Vagina (tissue), 2 donors: ENCODE measurements around the gene TNNC2. TPM values are rescaled to one million over a fixed set of nuclear protein-coding genes. Genes with fewer than 3 reads are reported as not detected.

Experiments used
- DNase-seq, 2 donors: peaks; one replicate each; pipeline ENCODE4 v3.0.0-alpha.2; 2017; ENCODE audit errors: extremely low spot score in 2 of 2
- H3K27ac ChIP-seq: fragments of 200-600 bp; sonication (generic); one replicate; pipeline ENCODE4 v1.5.1; 2019
- H3K27me3 ChIP-seq: fragments of 200-600 bp; sonication (generic); one replicate; pipeline ENCODE4 v1.5.1; 2019
- H3K36me3 ChIP-seq, 2 donors: fragments of 200-600 bp; sonication (generic); one replicate each; pipeline ENCODE4 v1.5.1; 2017 to 2019
- H3K4me1 ChIP-seq: fragments of 200-600 bp; sonication (generic); one replicate; pipeline ENCODE4 v1.5.1; 2019
- H3K4me3 ChIP-seq, 2 donors: fragments of 200-600 bp; sonication (generic); 1 replicate in 1 of 2; 2 replicates in 1 of 2; pipeline ENCODE4 v1.5.1; 2016 to 2019
- H3K9me3 ChIP-seq: fragments of 200-600 bp; sonication (generic); one replicate; pipeline ENCODE4 v1.5.1; 2019
- CTCF ChIP-seq, 3 experiments: fragments of 450-650 bp in 2 of 3; fragments of 200-600 bp in 1 of 3; sonication (generic) in 1 of 3; IDR thresholded peaks; one replicate each; pipeline ENCODE4 v1.5.1; 2017 to 2019; ENCODE audit warnings: antibody characterized with exemption in 3 of 3, mild to moderate bottlenecking in 2 of 3, moderate library complexity in 2 of 3
- POLR2A ChIP-seq, 2 donors: fragments of 450-650 bp; IDR thresholded peaks; one replicate each; pipeline ENCODE4 v1.6.1; 2017; ENCODE audit warnings: antibody characterized with exemption in 2 of 2, mild to moderate bottlenecking in 2 of 2, moderate library complexity in 2 of 2
- POLR2AphosphoS5 ChIP-seq, 2 donors: sonication (generic); formaldehyde crosslinking; IDR thresholded peaks; one replicate each; pipeline ENCODE4 v1.9.0; 2017; ENCODE audit warnings: antibody characterized with exemption in 2 of 2, mild to moderate bottlenecking in 2 of 2, low read depth in 1 of 2; ENCODE audit not compliant: insufficient read depth in 1 of 2
- intact Hi-C: fragments of 100-400 bp; cut with DNase I; formaldehyde crosslinking; loops from one replicate; pipeline ENCODE4 v1.15.1; 2023
- total RNA-seq: library from RNA; depleted of rRNA; stranded (reverse); fragments of >200 nt; gene quantifications from one replicate; pipeline ENCODE4 v1.2.3, GENCODE V29; 2016

TNNC2 gene
- total RNA-seq, 1 donor from 2014 or later = not detected

GRCh38 chr20:45850238-45850637, 23.1 kb upstream of the TNNC2 start:
- intact Hi-C loops = no loop called here
- H3K9me3 ChIP-seq = no peaks in the 10 kb centered on the region
- peaks cover 0 to 48% of the 10 kb centered on the region in 2 donors for H3K36me3 ChIP-seq
- H3K4me3 ChIP-seq = no peak overlapping the region
- H3K27me3 ChIP-seq = no peaks in the 10 kb centered on the region
- H3K27ac ChIP-seq = no peak overlapping the region
- H3K4me1 ChIP-seq = peaks cover 16% of the 10 kb centered on the region
- no peak for DNase-seq
- no peak for TF ChIP-seq POLR2A (IDR thresholded peaks at IDR 0.05)
- TF ChIP-seq POLR2AphosphoS5 (IDR thresholded peaks at IDR 0.05; ENCODE audit: insufficient read depth in 1 of 2, low read depth in 1 of 2) = no peak
- no peak for TF ChIP-seq CTCF (IDR thresholded peaks at IDR 0.05)

- intact Hi-C loops = no loop called here
- TF ChIP-seq POLR2A (IDR thresholded peaks at IDR 0.05) (no peak), CTCF (IDR thresholded peaks at IDR 0.05) (no peak), POLR2AphosphoS5 (IDR thresholded peaks at IDR 0.05; ENCODE audit: insufficient read depth in 1 of 2, low read depth in 1 of 2) (no peak)
- no peak for DNase-seq
- peaks cover 7% of the 10 kb centered on the region for H3K4me1 ChIP-seq
- H3K4me3 ChIP-seq = no peak overlapping the region
- H3K9me3 ChIP-seq = no peaks in the 10 kb centered on the region
- no peaks in the 10 kb centered on the region for H3K27me3 ChIP-seq
- peaks cover 0 to 54% of the 10 kb centered on the region in 2 donors for H3K36me3 ChIP-seq
- no peak overlapping the region for H3K27ac ChIP-seq
Observed at GRCh38 chr20:45848969-45849582, 22.0 kb upstream of the TNNC2 start.

GRCh38 chr20:45848421-45848820, 21.3 kb upstream of the TNNC2 start:
- Histone ChIP-seq H3K27me3 (no peaks in the 10 kb centered on the region), H3K9me3 (no peaks in the 10 kb centered on the region), H3K36me3 (peaks cover 0 to 59% of the 10 kb centered on the region in 2 donors), H3K4me1 (peaks cover 9% of the 10 kb centered on the region), H3K27ac (no peak overlapping the region), H3K4me3 (no peak overlapping the region)
- TF ChIP-seq POLR2A (IDR thresholded peaks at IDR 0.05) (no peak), POLR2AphosphoS5 (IDR thresholded peaks at IDR 0.05; ENCODE audit: insufficient read depth in 1 of 2, low read depth in 1 of 2) (peak in 1 of 2 donors; percentile 19)
- intact Hi-C loops = no loop called here
- no peak for DNase-seq

- intact Hi-C loops = no loop called here
- TF ChIP-seq CTCF (IDR thresholded peaks at IDR 0.05) (no peak), POLR2AphosphoS5 (IDR thresholded peaks at IDR 0.05; ENCODE audit: insufficient read depth in 1 of 2, low read depth in 1 of 2) (no peak), POLR2A (IDR thresholded peaks at IDR 0.05) (no peak)
- Histone ChIP-seq H3K4me1 (peaks cover 39% of the 10 kb centered on the region), H3K27ac (no peak overlapping the region), H3K36me3 (peaks cover 0 to 64% of the 10 kb centered on the region in 2 donors), H3K4me3 (no peak overlapping the region), H3K27me3 (no peaks in the 10 kb centered on the region), H3K9me3 (no peaks in the 10 kb centered on the region)
- no peak for DNase-seq
Observed at GRCh38 chr20:45845452-45845851, 18.3 kb upstream of the TNNC2 start.

GRCh38 chr20:45843506-45843905, 16.4 kb upstream of the TNNC2 start:
- DNase-seq = no peak
- TF ChIP-seq CTCF (IDR thresholded peaks at IDR 0.05) (no peak), POLR2AphosphoS5 (IDR thresholded peaks at IDR 0.05; ENCODE audit: insufficient read depth in 1 of 2, low read depth in 1 of 2) (peak in 1 of 2 donors; percentile 9), POLR2A (IDR thresholded peaks at IDR 0.05) (no peak)
- H3K27ac ChIP-seq = peak overlapping the region; percentile 56
- no peak overlapping the region for H3K4me3 ChIP-seq
- no peaks in the 10 kb centered on the region for H3K27me3 ChIP-seq
- intact Hi-C loops = no loop called here
- no peaks in the 10 kb centered on the region for H3K9me3 ChIP-seq
- H3K4me1 ChIP-seq = peaks cover 47% of the 10 kb centered on the region
- H3K36me3 ChIP-seq = peaks cover 0 to 72% of the 10 kb centered on the region in 2 donors
